OCI-M2 (cell line): Measurements from ENCODE around the gene GAREM2.
"Not testable (repeated sequence)": the region's sequence is repeated elsewhere in the genome, so short reads cannot be mapped to it uniquely, and the experiment has no call there.

Experiments
- DNase-seq: peaks from one replicate; lab custom pipeline; 2025; ENCODE audit not compliant: unreplicated experiment; lab: John Stamatoyannopoulos, UW

The GAREM2 gene

DNA sequence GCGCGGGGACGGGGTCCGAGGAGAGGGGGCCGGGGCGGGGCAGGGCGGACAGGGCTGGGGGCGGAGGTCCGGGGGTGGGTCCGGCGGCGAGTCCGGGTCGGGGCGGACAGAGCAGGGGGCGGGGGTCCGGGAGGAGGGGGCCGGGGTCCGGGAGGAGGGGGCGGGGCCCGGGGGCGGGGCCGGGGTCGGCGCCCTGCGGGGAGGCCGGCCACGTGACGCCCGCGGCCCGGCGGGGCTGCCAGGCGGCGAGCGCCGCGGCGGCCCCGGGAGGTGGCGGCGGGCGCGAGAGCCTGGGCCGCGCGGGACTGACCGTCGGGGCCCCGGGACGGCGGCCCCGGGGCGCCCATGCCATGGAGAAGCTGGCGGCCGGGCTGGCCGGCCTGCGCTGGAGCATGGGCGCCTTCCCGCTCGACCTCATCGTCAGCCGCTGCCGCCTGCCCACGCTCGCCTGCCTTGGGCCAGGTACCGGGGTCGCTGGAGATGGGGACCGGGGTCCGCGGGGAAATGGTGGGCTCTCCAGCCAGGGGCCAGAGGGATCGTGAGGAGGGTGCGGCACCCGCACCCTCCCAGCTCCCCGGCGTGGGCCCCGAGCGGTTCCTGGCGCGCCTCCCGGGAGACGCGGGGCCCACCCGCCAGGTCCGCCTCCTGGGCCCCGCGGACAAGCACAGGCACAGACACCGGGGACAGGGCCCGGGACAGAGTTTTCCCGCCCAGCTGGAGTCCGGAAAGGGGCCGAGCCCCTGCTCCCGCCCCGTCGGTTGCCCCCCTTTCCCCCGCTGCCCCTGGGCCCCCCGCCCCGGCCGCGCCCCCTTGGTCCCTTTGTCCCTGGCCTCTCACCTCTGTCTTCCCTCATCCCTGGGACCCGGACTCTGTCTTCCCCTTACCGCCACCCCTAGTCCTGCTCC is at the start of gene GAREM2:
GAREM2 (plus strand) TSS at position 218 of the 905 bp plus-strand sequence; CDS start at position 351, 133 bp downstream.
- no peak for DNase-seq

DNA sequence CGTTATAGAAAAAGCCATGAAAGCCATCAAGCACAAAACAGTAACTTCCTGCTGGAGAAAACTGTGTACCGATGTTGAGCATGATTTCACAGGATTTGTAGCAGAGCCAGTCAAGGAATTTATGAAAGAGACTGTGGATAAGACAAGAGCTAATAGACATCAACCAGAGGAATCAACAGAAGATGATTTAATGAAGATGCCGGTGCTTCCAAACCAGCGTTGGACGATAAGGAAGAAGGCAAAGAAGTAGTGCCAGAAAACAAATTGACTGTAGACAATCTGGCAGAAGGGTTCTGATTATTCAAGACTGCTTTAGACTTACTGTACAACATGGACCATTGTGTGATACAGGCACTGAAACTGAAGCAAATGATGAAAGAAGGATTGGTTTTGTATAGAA is 49.5 kb upstream of the GAREM2 start:
- DNase-seq, result no peak

DNA sequence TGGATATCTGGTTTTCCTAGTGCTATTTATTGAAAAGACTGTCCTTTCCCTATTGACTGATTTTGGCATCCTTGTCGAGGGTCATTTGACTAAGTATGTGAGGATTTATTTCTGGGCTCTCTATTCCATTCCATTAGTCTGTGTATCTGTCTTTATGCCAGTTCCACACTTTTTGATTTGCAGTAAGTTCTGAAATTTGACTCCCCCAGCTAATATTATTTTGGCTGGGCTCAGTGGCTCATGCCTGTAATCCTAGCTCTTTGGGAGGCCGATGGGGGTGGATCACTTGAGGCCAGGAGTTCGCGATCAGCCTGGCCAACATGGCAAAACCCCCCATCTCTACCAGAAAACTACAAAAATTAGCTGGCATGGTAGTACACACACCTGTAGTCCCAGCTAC is 46.8 kb upstream of the GAREM2 start:
- DNase-seq, result no peak

DNA sequence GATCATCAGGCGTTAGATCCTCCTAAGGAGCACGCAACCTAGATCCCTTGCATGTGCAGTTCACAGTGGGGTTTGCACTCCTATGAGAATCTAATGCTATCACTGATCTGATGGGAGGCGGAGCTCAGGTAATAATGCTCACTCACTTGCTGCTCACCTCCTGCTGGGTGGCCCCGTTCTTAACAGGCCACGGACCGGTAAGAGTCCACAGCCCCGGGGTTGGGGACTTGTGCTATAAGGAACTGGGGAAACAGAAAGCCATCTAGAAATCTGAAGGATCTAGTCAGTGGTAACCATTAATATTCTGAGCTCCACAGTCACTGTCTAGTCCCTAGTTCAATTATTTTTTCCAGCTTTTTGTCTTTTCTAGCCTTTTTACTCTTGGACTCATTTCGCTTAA is 44.7 kb upstream of the GAREM2 start:
- no peak for DNase-seq

DNA sequence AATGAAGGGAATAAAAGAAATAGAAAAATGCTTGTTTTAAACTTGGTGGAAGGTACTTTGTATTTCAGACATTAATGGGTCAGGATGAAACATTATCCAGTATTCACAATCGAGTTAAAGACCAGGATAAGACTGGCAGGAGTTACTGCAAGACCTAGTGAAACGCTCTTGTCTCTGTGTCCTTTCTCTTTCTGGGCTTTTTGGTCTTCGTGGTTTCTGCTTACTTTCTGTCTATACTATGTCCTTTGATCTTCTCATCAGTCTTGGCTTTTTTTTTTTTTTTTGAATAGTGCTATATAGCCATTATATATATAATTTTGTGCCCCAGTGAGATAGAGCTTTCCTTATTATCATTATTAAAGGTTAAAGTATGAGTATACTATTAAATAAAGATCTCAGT is 42.1 kb upstream of the GAREM2 start:
- DNase-seq, result no peak

DNA sequence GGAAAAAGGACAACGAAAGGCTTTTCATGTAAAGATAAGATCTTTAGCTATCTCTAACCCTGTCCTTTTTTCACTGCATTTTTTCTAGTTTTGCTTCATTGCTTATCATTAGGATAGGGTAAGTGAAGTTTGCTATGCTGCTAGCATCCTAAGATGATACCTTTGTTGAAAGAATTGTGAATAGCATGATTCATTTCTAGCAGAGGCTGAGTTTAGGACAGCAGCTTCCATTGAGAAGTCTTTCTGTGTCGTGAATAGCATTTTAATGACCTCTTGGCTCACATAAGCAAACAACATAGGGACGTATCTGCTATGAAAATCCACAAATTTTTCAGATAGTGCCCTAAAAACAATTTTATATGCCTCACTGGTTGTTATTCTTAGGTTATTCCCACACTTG is 36.4 kb upstream of the GAREM2 start:
- no peak for DNase-seq

DNA sequence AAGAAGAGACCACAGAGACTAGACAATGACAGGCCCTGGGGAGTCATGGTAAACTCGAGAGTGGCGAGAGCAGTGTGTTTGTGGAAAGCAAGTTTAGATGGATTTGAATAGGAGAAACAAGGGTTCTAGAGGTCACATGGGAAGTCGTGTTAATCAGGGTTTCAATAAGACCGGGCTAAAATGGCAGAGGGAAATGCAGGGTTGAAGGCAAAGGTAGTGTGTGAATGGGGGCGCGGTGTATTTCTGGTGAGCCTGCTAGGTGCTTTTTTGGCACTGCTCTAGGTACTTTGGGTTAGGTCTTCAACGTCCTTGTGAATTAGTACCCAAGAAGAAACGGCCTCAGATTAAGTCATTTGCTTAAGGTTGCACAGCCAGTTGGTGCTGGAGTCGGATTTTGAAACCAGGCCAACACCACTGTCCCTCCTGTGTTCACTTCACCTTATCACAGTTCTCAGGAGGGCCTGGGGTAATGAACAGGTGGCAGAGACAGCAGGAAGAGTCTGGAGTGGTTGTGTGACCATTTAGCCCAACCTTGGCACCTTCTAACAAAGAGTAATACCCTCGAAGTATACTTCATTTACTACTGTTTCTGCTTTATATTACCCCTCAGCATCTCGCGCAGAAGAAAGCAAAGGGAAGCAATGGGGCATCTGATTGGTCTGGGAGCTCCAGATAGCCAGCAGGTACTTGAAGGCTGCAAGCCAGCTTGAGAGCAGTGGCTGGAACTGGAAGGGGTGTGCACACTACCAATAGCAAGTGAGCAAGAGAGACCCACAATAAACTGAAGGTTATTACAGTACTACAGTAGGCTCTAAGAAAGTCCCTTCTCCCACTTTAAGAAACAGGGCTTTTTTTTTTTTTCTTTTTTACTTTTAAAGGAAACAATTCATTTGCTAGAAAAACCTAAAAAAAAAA is 33.4 kb upstream of the GAREM2 start:
- DNase-seq, result no peak

DNA sequence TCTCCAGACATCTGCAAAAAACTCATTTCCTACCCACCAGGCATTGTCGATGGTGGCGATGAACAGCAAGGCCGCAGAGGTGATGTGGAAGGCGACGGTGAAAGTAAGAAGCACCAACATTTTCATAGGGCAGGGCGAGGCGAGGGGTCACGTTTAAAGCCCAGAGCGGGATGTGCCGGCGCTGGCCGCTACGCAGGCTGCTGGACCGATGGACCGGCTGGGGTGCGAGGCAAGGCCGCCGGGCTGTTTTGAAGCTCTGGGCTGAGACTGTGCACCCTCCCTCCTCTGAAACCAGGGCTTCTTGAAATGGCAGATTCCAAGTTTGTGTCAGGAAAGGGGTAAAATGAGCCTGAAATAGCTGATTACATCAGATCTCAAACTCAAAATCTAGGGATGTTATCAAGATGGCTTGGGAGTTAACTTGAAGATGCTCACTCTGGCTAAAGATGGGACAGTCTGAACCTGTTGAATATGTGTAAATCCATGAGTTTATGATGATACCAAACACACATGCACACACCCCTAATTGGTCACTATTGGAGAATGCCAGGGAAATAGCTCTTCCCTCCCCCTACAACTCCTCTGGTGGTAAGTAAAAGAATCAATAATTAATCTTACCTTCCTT is 31.6 kb upstream of the GAREM2 start:
- DNase-seq, result no peak

DNA sequence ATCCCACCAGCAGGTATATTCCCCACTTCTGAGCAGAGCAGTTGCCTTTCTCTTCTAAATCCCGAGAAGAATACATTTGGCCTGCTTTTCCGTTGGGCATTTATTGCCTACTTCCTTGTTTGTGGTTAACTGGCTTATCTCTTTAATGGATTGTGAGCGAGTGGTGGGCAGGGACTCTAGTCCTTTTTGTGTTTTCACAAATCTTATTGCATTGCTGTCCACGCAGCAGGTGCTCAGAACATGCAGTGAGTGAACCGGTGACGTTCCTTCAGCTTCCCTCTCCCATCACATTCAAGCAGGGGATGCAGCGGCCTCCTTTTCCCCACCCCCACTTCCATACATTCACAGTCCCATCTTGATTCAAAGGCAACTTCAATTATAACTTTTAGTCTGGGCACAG is 28.9 kb upstream of the GAREM2 start:
- DNase-seq, result no peak

DNA sequence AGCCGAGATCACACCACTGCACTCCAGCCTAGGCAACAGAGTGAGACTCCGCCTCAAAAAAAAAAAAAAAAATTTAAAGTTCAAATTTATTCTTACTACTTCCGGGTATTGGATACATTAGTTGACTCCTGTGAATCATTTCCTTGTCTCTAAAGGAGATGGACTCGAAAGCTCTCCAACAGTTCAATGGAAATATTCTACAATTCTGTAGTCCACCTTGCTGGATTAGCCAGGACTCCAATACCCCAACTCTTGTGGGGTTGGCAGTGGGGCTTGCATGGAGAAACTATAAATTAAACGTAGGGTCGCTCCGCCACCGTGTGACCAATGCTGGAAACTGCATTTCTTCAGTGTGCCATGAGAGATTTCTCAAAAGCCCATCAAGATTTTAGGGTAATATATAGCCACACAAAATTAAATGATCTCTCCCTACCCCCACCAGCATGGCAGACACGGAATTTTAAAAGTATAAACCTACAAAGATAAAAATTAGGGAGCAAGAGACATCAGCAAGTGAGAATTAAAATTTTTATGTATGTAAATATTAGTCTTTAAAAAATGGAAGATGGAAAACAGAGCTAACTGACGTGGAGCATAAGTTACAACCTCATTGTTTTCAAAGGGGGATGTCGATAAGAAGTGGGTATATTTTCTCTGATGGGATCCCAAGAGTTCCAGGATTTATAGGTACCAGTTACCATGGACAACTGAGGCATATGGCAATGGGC is 27.8 kb upstream of the GAREM2 start:
- DNase-seq, result peak; percentile 23

DNA sequence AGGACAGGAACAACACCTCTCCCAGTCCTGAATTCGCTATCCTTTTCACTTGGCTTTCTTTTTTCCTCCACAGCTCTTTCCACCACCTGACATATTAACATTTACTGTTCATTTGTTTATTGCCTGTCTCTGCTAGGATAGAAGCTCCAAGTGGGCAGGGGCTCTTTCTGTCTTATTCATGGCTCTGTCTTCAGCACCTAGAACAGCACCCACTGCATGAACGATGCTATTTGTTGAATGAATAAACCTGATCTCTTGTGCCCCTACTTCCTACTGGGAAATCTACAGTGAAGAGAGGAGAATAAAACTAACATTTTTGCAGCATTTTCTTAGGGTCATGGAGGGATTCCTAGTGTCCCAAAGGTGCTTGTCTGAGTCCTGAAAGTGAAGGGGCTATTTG is 24.4 kb upstream of the GAREM2 start:
- no peak for DNase-seq

DNA sequence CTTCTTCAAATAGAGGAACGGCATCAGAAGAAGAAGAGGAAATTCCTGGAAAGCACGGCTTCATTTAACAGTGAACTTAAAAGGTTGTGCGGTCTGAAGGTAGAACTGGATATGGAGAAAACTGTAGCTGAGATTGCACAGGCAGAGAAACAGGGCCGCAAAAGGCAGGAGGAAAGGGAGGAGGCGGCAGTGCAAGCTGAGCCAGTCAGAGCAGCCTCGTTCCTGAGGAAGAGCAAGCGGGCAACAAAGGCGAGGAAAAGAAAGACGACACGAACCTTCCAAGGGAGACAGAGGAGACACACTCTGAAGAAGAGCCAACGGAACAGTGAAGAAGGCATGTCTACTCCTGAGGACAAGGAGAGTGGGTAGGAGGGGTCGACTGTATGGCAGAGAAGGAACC is 22.6 kb upstream of the GAREM2 start:
- DNase-seq, result no peak

DNA sequence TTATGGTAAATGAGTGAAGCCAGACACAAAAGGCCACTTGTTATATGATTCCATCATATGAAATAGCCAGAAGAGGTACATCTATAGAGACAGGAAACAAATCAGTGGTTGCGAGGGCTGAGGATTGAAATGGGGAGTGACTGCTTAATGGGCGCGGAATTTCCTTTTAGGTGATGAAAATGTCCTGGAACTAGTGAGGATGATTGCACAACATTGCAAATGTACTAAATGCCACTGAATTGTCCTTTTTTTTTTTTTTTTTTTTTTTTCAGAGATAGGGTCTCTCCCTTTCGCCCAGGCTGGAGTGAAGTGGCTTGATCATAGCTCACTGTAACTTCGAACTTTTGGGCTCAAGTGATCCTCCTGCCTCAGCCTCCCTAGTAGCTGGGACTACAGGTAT is 15.3 kb upstream of the GAREM2 start:
- DNase-seq, result no peak

DNA sequence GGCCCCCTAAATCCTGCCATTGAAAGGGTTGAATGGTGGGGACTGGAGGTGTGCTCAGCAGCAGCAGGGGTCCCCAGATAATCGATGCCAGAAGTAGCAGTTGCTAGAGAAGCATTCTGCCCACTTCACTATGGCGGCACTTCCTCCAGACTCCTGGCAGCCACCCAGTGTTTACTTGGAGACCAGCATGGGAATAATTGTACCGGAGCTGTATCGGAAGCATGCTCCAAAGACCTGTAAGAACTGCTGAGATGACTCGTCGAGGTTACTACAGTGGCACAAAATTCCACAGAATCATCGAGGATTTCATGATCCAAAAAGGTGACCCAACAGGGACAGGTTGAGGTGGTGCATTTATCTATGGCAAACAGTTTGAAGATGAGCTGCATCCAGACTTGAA is 11.0 kb upstream of the GAREM2 start:
- no peak for DNase-seq

DNA sequence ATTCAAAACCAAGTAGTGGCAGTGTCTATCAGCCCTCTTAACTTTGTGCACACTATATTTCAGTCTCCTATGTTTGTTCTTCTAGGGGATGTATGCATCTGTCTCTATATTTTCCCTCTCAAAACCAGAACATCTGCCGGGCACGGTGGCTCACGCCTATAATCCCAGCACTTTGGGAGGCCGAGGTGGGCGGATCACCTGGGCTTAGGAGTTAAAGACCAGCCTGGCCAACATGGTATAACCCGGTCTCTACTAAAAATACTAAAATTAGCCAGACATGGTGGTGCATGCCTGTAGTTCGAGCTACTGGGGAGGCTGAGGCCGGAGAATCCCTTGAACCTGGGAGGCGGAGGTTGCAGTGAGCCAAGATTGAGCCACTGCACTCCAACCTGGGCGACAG is 9.9 kb upstream of the GAREM2 start:
- no peak for DNase-seq

DNA sequence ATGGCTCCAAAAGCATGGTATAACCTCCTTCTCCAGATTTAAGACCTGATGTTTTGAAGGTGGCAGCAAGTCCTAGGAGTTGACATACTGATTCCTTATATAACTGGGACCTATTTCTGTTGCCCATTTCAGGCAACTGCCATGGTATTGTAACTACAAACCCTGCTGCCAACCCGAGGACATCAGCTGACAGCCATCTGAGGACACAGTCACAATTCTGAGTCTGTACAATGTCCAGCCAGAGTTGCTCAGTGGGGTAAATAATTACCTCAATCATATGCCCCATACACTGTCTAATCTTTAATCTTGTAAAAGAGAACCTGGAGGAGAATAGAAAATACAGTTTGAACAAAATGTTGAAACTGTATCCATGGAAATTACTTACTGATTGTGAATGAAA is 8.7 kb upstream of the GAREM2 start:
- DNase-seq, result no peak

DNA sequence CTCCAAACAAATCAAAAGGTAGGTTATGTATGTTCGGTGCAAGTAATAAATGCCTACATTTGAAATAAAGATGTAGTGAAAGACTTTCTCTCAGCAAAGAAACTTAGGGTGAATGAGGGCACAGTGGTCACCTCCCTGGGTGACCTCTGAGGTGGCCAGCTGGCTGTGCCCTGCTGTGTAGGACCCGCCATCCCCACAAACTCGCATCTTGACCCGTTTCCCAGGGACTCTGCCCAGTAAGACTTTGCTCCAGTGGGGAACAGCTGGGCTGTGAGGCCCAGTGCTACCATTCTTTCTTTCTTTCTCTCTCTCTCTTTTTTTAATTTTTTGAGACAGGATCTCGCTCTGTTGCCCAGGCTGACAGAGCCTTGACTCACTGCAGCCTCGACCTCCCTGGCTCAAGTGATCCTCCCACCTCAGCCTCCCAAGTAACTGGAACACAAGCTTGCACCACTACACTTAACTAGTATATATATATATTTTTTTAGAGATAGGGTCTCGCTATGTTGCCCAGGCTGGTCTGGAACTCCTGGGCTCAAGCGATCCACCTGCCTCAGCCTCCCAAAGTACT is 8.2 kb upstream of the GAREM2 start:
- DNase-seq, result no peak

DNA sequence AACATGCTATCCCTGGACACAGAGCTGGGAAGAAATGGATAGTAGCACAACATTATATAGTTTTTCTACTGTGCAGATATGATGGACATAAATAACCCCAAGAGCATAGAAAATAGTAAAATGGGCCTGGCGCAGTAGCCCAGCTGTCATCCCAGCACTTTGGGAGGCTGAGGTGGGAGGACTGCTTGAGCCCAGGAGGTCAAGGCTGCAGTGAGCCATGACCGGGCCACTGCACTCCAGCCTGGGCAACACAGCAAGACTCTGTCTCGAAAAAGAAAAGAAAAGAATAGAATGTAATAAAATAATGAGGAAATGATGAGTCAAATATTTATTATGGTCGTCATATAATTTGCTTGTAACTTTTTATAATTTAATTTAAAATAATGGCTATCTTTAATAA is 7.5 kb upstream of the GAREM2 start:
- DNase-seq, result no peak

DNA sequence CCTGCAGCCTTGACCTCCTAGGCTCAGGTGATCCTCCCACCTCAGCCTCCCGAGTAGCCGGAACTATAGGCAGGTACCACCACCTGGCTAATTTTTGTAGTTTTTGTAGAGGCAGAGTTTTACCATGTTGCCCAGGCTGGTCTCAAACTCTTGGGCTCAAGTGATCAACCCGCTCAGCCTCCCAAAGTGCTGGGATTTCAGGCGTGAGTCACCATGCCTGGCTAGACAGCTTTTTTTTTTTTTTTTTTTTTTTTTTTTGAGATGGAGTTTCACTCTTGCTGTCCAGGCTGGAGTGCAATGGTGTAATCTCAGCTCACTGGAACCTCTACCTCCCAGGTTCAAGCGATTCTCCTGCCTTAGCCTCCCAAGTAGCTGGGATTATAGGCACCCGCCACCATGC is 6.3 kb upstream of the GAREM2 start:
- DNase-seq, result not testable (repeated sequence)

DNA sequence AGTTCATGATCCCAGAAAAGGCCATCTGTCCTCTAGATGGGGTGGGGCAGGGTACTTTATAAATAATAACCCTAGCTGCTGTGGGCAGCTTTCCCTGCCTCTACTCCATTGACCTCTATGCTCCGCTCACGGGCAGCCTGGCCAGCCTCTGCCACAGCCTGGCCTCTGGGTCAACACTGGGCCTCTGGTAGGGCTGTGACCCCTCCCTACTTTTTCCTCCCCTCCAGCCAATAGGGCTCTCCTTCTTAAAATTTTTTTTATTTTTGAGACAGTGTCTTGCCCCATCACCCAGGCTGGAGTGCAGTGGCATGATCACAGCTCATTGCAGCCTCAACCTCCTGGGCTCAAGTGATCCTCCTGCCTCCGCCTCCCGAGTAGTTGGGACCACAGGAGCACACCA is 4.1 kb upstream of the GAREM2 start:
- no peak for DNase-seq

DNA sequence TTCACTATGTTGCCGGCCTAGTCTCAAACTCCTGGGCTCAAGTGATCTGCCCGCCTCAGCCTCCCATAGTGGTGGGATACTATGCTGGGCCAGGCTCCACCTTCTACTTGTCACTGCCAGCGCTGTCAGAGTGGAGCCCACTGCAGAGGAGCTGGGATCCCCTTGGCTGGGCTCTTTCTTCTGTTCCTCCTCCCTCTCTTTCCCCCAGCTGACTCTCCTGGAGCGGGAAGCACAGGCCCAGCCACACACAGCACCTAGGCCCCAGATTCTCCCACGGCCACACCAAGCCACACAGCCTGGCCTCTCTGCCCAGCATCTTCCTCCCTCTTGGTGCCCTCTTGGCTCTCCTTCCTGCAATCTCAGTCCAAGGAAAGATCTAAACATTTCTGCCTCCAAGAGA is 3.7 kb upstream of the GAREM2 start:
- no peak for DNase-seq
